Activated CD8-positive, alpha-beta memory T cell treated with anti-CD3 and anti-CD28 coated beads for 1 hour (primary cell): ENCODE measurements around the gene SUGT1.

Experiments used
- DNase-seq, 2 donors: peaks; one replicate each; pipeline ENCODE4 v3.0.0-alpha.2; 2020; ENCODE audit warnings: low read depth in 1 of 2; ENCODE audit errors: extremely low read depth in 1 of 2

SUGT1 gene

DNA sequence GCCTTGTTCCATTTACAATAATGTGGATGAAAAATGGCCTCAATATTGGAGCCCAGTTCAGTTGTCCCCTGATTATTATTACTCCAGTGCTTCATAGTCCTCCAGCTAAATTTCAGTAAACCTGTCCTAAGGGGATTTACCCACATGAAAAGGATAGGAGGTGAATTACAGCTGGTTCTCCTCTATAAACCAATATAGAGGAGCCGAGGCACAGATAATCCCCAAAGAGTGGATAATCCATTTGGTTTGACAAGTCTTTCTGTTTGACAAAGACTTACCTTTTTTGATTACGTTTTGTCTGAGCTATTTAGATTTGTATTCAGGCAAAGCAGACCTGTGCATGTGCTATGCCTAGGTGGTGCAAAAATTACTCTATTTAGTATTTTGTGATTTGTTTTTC, 84.3 kb downstream of the SUGT1 start:
- no peak for DNase-seq

GRCh38 chr13:52737451-52737850, 84.8 kb downstream of the SUGT1 start:
- no peak for DNase-seq

DNA sequence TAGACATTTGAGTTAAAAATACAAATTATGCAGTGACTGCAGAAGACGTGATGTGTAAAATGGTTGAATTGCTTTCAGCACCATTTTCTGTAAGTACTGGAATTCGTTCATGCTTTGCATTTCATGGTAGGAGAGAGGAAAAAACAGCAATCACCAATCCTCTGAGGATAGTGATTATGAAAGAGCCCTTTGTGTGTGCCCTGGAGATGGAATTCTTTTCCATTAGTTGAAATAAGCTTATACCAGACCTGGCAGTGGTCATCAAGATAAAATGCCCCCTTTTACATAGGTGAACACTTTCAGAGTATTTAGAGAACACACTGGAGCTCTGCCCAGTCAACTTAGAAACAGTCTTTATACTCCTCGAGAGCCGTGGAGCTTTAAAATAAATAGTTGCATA, 85.3 kb downstream of the SUGT1 start:
- DNase-seq, result no peak

DNA sequence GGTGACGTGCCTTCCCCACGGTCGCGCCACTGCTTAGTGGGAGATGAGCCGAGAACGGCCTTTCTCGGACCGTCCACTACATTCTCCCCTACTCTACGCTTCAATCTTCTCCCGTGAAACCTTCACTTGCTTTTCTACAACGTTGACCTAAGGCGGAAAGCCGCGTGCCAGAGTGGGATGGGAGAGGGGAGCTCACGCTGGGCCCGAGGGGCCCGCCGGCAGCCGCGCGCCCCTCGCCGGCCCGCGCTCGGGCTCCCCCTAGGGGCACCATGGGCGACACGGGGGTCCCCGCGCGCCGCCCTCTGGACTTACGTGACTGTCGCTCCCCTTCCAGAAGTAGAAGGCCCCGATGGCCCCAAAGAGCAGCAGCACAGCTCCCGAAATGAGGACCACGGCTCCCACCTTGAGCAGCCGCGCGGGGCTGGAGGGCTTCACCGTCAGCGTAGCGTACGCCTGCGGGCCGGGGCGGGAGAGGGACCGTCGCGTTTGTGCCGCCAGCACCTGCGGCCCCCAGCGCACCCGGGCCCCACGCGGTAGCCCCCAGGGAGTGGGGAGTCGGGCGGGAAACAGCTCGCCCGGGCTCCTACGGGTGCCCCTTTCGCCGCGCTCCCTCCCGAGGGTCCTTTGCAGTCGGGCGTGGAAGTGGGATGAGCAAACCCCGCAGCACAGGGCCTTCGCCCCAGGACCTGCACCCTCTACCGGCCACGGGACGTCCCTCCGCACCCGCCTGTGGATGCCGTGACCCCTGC, 86.3 kb downstream of the SUGT1 start:
- peak; percentile 1 to 20 for DNase-seq

DNA sequence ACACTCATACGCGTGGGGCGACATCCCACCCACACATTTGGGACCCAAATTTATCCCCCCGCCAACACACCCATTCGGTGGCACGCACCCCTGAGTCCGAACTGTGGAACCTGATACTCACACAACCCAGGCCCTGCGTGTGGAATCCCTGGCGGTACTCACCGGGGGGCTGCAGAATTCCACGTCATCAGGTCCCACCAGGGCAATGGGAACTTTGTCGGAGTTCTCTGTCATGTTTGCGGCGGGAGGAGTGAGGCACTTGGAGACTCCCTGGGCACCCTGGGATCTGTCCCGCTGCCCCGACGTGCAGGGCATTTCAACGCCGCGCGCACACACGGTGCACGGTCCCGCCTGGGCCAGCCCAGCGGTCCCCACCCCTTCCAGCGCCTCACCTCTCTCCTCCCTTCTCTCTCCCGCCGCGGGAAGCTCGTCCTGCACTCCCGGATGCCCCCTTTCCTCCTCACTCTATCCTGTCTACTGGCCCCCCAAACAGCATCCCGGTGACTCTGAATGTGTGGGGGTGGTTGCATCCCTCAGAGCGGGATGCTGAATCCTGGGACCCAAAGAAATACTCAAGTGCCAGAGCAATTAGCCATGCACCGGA, 86.9 kb downstream of the SUGT1 start, which contains the start of gene CNMD:
Gene CNMD (minus strand): TSS at position 353 of the 604 bp plus-strand sequence. CDS start 119 bp downstream, at position 234.
- no peak for DNase-seq

GRCh38 chr13:52743569-52743968, 90.9 kb downstream of the SUGT1 start:
- DNase-seq, result no peak

DNA sequence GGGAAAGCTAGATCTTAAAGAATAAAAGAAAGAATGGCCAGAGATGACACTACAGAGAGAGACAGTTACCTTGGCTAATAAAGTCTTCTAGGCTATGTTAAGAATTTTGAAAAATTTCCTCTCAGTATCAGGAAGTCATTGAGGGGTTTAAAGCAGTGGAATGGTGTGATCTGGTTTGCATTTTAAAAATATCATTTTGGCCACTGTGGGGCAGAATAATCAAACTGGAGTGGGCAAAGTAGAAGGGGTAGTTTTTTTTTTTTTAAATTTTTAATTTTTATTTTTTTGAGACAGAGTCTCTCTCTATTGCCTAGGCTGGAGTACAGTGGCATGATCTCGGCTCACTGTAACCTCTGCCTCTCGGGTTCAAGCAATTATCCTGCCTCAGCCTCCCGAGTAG, 91.4 kb downstream of the SUGT1 start:
- DNase-seq, result no peak

DNA sequence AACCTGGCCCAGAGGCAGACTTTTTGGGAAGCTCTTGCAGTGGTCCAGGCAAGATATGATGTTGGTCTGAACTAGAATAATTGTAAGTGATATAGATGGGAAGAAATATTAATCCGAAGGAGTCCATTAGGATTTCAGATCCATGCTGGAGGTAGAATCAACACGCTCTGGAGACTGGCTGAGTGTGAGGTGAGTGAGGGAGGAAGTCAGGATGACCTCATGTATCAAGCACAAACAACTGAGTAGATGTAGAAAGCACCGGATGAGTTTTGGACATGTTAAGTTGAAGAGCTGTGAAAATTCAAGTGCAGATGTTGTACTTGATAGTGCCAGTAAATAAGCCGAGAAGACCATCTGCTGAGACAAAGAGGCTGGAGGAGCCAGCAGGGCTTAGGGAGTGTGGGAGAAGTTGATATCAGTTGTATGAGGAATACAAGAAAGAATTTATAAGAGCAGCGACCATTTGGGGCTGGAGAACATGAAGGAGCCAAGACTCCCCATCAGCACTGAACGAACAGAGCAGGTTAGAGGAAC, 92.3 kb downstream of the SUGT1 start:
- DNase-seq, result no peak

- DNase-seq, result no peak
Observed at GRCh38 chr13:52746141-52746540, 93.5 kb downstream of the SUGT1 start.

DNA sequence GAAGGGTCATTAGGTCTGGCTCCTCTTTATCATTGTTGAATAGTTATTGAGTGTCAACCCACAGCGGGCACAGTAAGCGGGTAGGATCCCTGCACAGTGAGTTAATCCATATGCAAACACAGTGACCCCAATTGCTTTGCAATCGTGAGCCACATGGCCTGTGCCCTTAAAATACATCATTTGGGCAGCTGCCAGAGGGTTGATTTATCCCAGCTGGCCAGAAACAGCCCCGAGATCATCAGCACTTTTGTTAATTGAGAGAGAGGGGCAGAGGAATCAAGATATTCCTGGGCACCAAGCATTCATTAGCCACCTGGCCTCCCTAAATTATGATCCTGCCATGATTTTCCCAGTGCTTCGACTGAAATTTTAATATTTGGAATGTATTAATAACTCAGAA, 96.8 kb downstream of the SUGT1 start:
- no peak for DNase-seq
